H9 (cell line): ENCODE results near the gene BCL7B. TPM values are rescaled to one million over a fixed set of nuclear protein-coding genes. Genes with fewer than 3 reads are reported as not detected.

ENCODE experiments used
- DNase-seq: peaks from one replicate; pipeline ENCODE4 v3.0.0-alpha.2; 2017
- H2AFZ ChIP-seq: one replicate; pipeline ENCODE4 v1.6.1; 2013; ENCODE audit warnings: mild to moderate bottlenecking, low read length, control low read depth, moderate library complexity
- H2AK5ac ChIP-seq: 2 replicates; pipeline ENCODE4 v1.6.1; 2013; ENCODE audit warnings: low read length, control low read depth, mixed read lengths; ENCODE audit not compliant: insufficient read length
- H2BK120ac ChIP-seq: one replicate; pipeline ENCODE4 v1.6.1; 2013; ENCODE audit warnings: low read depth, mild to moderate bottlenecking, low read length, control low read depth, inconsistent platforms; ENCODE audit not compliant: poor library complexity, severe bottlenecking
- H2BK12ac ChIP-seq: 2 replicates; pipeline ENCODE4 v1.6.1; 2013; ENCODE audit warnings: low read length, control low read depth, mixed read lengths, low read depth; ENCODE audit not compliant: insufficient read length
- H2BK15ac ChIP-seq: 2 replicates; pipeline ENCODE4 v1.6.1; 2013; ENCODE audit warnings: low read depth, low read length, control low read depth
- H2BK20ac ChIP-seq: one replicate; pipeline ENCODE4 v1.6.1; 2013; ENCODE audit warnings: low read depth, mild to moderate bottlenecking, low read length, control low read depth, inconsistent platforms; ENCODE audit not compliant: poor library complexity, severe bottlenecking
- H2BK5ac ChIP-seq: 2 replicates; pipeline ENCODE4 v1.6.1; 2013; ENCODE audit warnings: low read length, control low read depth, mixed read lengths; ENCODE audit not compliant: insufficient read length
- H3K14ac ChIP-seq: 2 replicates; pipeline ENCODE4 v1.6.1; 2013; ENCODE audit warnings: low read length, control low read depth; ENCODE audit not compliant: insufficient read depth
- H3K18ac ChIP-seq: 2 replicates; pipeline ENCODE4 v1.6.1; 2013; ENCODE audit warnings: low read depth, mild to moderate bottlenecking, mixed read lengths, low read length, control low read depth; ENCODE audit not compliant: insufficient read length
- H3K23ac ChIP-seq: 2 replicates; pipeline ENCODE4 v1.6.1; 2013; ENCODE audit warnings: low read length, control low read depth, mixed read lengths, low read depth; ENCODE audit not compliant: insufficient read length
- H3K23me2 ChIP-seq: 2 replicates; pipeline ENCODE4 v1.6.1; 2013; ENCODE audit warnings: low read depth, mild to moderate bottlenecking, mixed read lengths, low read length, control low read depth; ENCODE audit not compliant: insufficient read length, poor library complexity, severe bottlenecking
- H3K27ac ChIP-seq: 2 replicates; pipeline ENCODE4 v1.5.1; 2013; ENCODE audit warnings: low read length, control low read depth, mixed read lengths, low read depth; ENCODE audit not compliant: insufficient read length
- H3K27me3 ChIP-seq: 2 replicates; pipeline ENCODE4 v1.6.1; 2013; ENCODE audit warnings: low read length, control low read depth, inconsistent platforms; ENCODE audit not compliant: insufficient read depth
- H3K4ac ChIP-seq: 2 replicates; pipeline ENCODE4 v1.6.1; 2013; ENCODE audit warnings: low read depth, mild to moderate bottlenecking, control low read depth, inconsistent platforms, low read length, moderate library complexity
- H3K4me1 ChIP-seq: 2 replicates; pipeline ENCODE4 v1.6.1; 2013; ENCODE audit warnings: low read length, control low read depth, inconsistent platforms; ENCODE audit not compliant: insufficient read depth
- H3K4me2 ChIP-seq: 2 replicates; pipeline ENCODE4 v1.6.1; 2013; ENCODE audit warnings: low read length, control low read depth, mixed read lengths; ENCODE audit not compliant: insufficient read length, insufficient read depth
- H3K56ac ChIP-seq: 2 replicates; pipeline ENCODE4 v1.6.1; 2013; ENCODE audit warnings: low read depth, mild to moderate bottlenecking, mixed read lengths, low read length, control low read depth; ENCODE audit not compliant: insufficient read length
- H3K79me1 ChIP-seq: 2 replicates; pipeline ENCODE4 v1.6.1; 2013; ENCODE audit warnings: low read depth, mild to moderate bottlenecking, moderate library complexity, low read length, control low read depth, inconsistent platforms; ENCODE audit not compliant: insufficient read depth, poor library complexity, severe bottlenecking
- H3K79me2 ChIP-seq: 2 replicates; pipeline ENCODE4 v1.6.1; 2013; ENCODE audit warnings: low read length, control low read depth, inconsistent platforms; ENCODE audit not compliant: insufficient read depth
- H3K9ac ChIP-seq: 2 replicates; pipeline ENCODE4 v1.6.1; 2013; ENCODE audit warnings: low read length, control low read depth, mixed read lengths; ENCODE audit not compliant: insufficient read length; ENCODE audit errors: extremely low read depth
- H3K9me3 ChIP-seq: one replicate; pipeline ENCODE4 v1.6.1; 2013; ENCODE audit warnings: low read depth, low read length, inconsistent platforms; ENCODE audit not compliant: control insufficient read depth
- H3T11ph ChIP-seq: one replicate; pipeline ENCODE4 v1.6.1; 2013; ENCODE audit warnings: mild to moderate bottlenecking, low read length, control low read depth, inconsistent platforms
- H4K20me1 ChIP-seq: one replicate; pipeline ENCODE4 v1.6.1; 2013; ENCODE audit not compliant: control insufficient read depth, insufficient read length, insufficient read depth
- H4K5ac ChIP-seq: 2 replicates; pipeline ENCODE4 v1.6.1; 2013; ENCODE audit warnings: low read depth, mild to moderate bottlenecking, mixed read lengths, low read length, control low read depth; ENCODE audit not compliant: insufficient read length
- H4K8ac ChIP-seq: replicated peaks from 2 replicates; pipeline ENCODE4 v1.6.1; 2013; ENCODE audit warnings: low read length, control low read depth, mixed read lengths, low read depth; ENCODE audit not compliant: insufficient read length
- H4K91ac ChIP-seq: 2 replicates; pipeline ENCODE4 v1.6.1; 2013; ENCODE audit warnings: low read depth, mild to moderate bottlenecking, moderate library complexity, mixed read lengths, low read length, control low read depth; ENCODE audit not compliant: insufficient read length
- H3K27ac Mint-ChIP-seq, 3 experiments: 2 replicates in 2 of 3; 3 replicates in 1 of 3; pipeline ENCODE4 v1.8.0; 2020 to 2021; ENCODE audit warnings: mixed read lengths in 3 of 3, mild to moderate bottlenecking in 1 of 3, moderate library complexity in 1 of 3
- H3K27me3 Mint-ChIP-seq: 2 replicates; pipeline ENCODE4 v1.8.0; 2021; ENCODE audit warnings: low read depth, mild to moderate bottlenecking, moderate library complexity, mixed read lengths
- H3K36me3 Mint-ChIP-seq, 3 experiments: 2 replicates in 2 of 3; 3 replicates in 1 of 3; pipeline ENCODE4 v1.8.0; 2020 to 2021; ENCODE audit warnings: low read depth in 3 of 3, mixed read lengths in 3 of 3; ENCODE audit not compliant: insufficient read depth in 1 of 3
- H3K4me1 Mint-ChIP-seq, 2 experiments: 2 replicates each; pipeline ENCODE4 v1.8.0; 2020; ENCODE audit warnings: mixed read lengths in 2 of 2
- H3K4me3 Mint-ChIP-seq, 2 experiments: 2 replicates in 1 of 2; 3 replicates in 1 of 2; pipeline ENCODE4 v1.8.0; 2020 to 2021; ENCODE audit warnings: mild to moderate bottlenecking in 2 of 2, mixed read lengths in 2 of 2, moderate library complexity in 1 of 2
- H3K9me3 Mint-ChIP-seq, 2 experiments: 2 replicates in 1 of 2; 3 replicates in 1 of 2; pipeline ENCODE4 v1.8.0; 2020; ENCODE audit warnings: mild to moderate bottlenecking in 2 of 2, mixed read lengths in 2 of 2, moderate library complexity in 1 of 2
- CTCF ChIP-seq: fragments of 200-600 bp; sonication (generic); conservative IDR thresholded peaks from 3 replicates; pipeline ENCODE4 v1.8.0; 2021; ENCODE audit warnings: antibody characterized with exemption, mild to moderate bottlenecking
- WGBS: extraction: QIAGEN DNeasy Blood & Tissue Kit; methylation state at CpG from one replicate; pipeline ENCODE4 v1.1.7; 2013; ENCODE audit warnings: missing lambda C conversion rate, low lambda C conversion rate, mixed read lengths; ENCODE audit not compliant: insufficient read length; ENCODE audit errors: extremely low coverage; 5-methylcytosine and 5-hydroxymethylcytosine counted together
- total RNA-seq: library from RNA; stranded (reverse); gene quantifications from 2 replicates; pipeline ENCODE4 v1.2.1, GENCODE V29; 2021

The BCL7B gene
- total RNA-seq, 1 experiment from 2014 or later, result 48.9 TPM

GRCh38 chr7:73593207-73594045, 35.9 kb upstream of the BCL7B start:
- Histone ChIP-seq H3K4me1 (no peaks in the 10 kb centered on the region; the same call in 1 of the 2 replicates), H4K5ac (no peak overlapping the region)
- peaks cover 38% of the 10 kb centered on the region for H3K27me3 Mint-ChIP-seq

More at GRCh38 chr7:73593207-73594045, 35.9 kb upstream of the BCL7B start:
- Histone ChIP-seq H4K20me1 (no peaks in the 10 kb centered on the region), H3K27me3 (no peaks in the 10 kb centered on the region; the same call in 1 of the 2 replicates), H4K91ac (no peak overlapping the region), H3K9me3 (no peaks in the 10 kb centered on the region), H3K23me2 (no peaks in the 10 kb centered on the region), H2BK5ac (no peak overlapping the region), H3K79me1 (no peaks in the 10 kb centered on the region), H3T11ph (no peak overlapping the region), H2BK12ac (no peak overlapping the region), H3K79me2 (no peaks in the 10 kb centered on the region), H2AFZ (no peak overlapping the region), H2AK5ac (no peak overlapping the region), H2BK120ac (no peak overlapping the region), H2BK15ac (no peak overlapping the region), H3K56ac (no peak overlapping the region), H3K14ac (no peak overlapping the region), H3K18ac (no peak overlapping the region), H2BK20ac (no peak overlapping the region), H3K23ac (no peak overlapping the region), H3K4me2 (no peak overlapping the region), H3K9ac (no peak overlapping the region), H3K4ac (no peak overlapping the region), H4K8ac (no peak overlapping the region), H3K27ac (no peak overlapping the region)
- Mint-ChIP-seq H3K9me3 (no peaks in the 10 kb centered on the region), H3K4me1 (peaks cover 2 to 22% of the 10 kb centered on the region in 2 experiments; a peak in 2 of 4 replicates), H3K27ac (no peak overlapping the region; a peak in 1 of 7 replicates), H3K36me3 (peaks cover 0 to 4% (median 0%) of the 10 kb centered on the region in 3 experiments; a peak in 3 of 7 replicates), H3K4me3 (no peak overlapping the region)
- TF ChIP-seq CTCF, result no peak
- WGBS, result no CpG with 5 or more reads among the region's 14 CpGs
- DNase-seq, result no peak
